ENCODE results near the gene SPG21. TPM values are rescaled to one million over a fixed set of nuclear protein-coding genes. Genes with fewer than 3 reads are reported as not detected.

Gene SPG21
- total RNA-seq, 3 donors from 2014 or later (not counting 1 experiment from before 2014, with no cell fraction given), result 39.6 to 52.3 (median 40.4) TPM

DNA sequence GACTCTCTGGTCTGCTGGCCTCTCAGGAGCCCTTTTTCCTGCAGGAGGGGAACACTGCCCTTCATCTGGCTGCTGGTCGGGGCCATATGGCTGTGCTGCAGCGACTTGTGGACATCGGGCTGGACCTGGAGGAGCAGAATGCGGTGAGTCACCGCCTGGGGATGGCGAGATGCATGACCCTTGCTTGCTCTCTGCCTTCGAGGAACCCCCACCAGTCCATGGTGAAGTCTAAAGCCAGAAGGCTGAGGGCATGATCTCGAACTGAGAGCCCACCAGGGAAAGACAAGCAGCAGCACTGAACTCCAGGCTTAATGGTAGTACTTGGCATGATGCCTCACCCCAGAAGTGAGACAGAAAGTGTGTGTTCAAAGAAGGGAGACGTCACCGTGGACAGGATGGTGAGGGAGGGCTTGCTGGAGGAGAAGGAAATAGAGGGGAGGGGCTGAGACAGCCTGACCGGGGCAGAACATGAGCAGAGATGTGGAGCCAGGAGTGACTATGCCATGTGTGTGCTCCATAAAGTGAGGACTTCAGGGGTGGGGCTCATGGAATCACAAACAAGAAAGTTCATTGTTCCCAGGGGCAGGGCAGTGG is 58.8 kb downstream of the SPG21 start:
- DNase-seq (no peak), ATAC-seq (no peak)
- H3K9me3 Mint-ChIP-seq, result no peaks in the 10 kb centered on the region
- 72% methylated on average over 11 of the region's 11 CpGs for WGBS (ENCODE audit: insufficient coverage)
- peaks cover 0 to 23% of the 10 kb centered on the region in 2 donors for H3K4me1 Mint-ChIP-seq
- H3K36me3 Mint-ChIP-seq, result no peaks in the 10 kb centered on the region
- no peak overlapping the region for H3K4me3 Mint-ChIP-seq
- TF ChIP-seq, protein P1, sequence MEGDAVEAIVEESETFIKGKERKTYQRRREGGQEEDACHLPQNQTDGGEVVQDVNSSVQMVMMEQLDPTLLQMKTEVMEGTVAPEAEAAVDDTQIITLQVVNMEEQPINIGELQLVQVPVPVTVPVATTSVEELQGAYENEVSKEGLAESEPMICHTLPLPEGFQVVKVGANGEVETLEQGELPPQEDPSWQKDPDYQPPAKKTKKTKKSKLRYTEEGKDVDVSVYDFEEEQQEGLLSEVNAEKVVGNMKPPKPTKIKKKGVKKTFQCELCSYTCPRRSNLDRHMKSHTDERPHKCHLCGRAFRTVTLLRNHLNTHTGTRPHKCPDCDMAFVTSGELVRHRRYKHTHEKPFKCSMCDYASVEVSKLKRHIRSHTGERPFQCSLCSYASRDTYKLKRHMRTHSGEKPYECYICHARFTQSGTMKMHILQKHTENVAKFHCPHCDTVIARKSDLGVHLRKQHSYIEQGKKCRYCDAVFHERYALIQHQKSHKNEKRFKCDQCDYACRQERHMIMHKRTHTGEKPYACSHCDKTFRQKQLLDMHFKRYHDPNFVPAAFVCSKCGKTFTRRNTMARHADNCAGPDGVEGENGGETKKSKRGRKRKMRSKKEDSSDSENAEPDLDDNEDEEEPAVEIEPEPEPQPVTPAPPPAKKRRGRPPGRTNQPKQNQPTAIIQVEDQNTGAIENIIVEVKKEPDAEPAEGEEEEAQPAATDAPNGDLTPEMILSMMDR (IDR thresholded peaks at IDR 0.05), result no peak
- no peak overlapping the region for H3K4me3 ChIP-seq (ENCODE audit: low read length)
- peaks cover 3% of the 10 kb centered on the region for H3K36me3 ChIP-seq (ENCODE audit: control insufficient read depth, insufficient read depth, low read length)
- H3K27me3 ChIP-seq (ENCODE audit: control insufficient read depth, insufficient read depth, low read length), result no peaks in the 10 kb centered on the region
- H3K27ac ChIP-seq (ENCODE audit: low read length), result no peak overlapping the region
- no peaks in the 10 kb centered on the region for H3K4me1 ChIP-seq (ENCODE audit: control insufficient read depth, insufficient read depth, low read length)
- H3K27me3 Mint-ChIP-seq (ENCODE audit: low read depth in 2 of 2), result no peaks in the 10 kb centered on the region
- peak overlapping the region in 1 of 2 donors; percentile 17 for H3K27ac Mint-ChIP-seq
- H3K9me3 ChIP-seq (ENCODE audit: control insufficient read depth, insufficient read depth, low read length), result no peaks in the 10 kb centered on the region
- intact Hi-C loops (cut with micrococcal nuclease), result no loop called here

DNA sequence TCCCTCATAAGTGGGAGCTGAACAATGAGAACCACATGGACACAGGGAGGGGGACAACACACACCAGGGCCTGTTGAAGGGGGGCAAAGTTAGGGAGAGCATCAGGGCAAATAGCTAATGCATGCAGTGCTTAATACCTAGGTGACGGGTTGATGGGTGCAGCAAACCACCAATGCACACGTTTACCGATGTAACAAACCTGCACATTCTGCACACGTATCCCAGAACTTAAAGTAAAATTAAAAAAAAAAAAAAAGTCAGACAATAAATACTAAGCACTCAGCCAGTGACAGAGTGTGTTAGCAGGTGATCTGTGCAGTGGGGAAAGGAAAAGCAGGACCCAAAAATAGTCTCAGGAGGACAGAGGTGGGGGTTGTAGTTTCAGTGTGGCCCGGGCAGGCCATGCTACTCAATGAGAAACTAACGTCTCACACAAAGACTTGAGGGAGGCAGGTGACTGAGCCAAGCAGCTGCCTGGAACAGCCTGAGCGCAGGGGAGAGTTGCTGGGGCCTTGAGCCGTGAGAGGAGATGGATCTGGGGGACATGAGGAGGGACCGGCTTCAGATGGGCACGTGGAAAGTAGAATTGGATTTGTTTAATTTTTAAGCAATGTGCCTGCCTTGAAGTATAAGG is 59.6 kb downstream of the SPG21 start:
- H3K4me3 Mint-ChIP-seq, result no peak overlapping the region
- H3K9me3 Mint-ChIP-seq, result no peaks in the 10 kb centered on the region
- intact Hi-C loops (cut with micrococcal nuclease), result no loop called here
- TF ChIP-seq, protein P1 (IDR thresholded peaks at IDR 0.05), result no peak
- DNase-seq (no peak), ATAC-seq (no peak)
- WGBS (ENCODE audit: insufficient coverage), result 88% methylated on average over 10 of the region's 10 CpGs
- H3K36me3 ChIP-seq (ENCODE audit: control insufficient read depth, insufficient read depth, low read length), result peaks cover 3% of the 10 kb centered on the region
- no peak overlapping the region for H3K27ac ChIP-seq (ENCODE audit: low read length)
- no peaks in the 10 kb centered on the region for H3K9me3 ChIP-seq (ENCODE audit: control insufficient read depth, insufficient read depth, low read length)
- no peaks in the 10 kb centered on the region for H3K36me3 Mint-ChIP-seq
- H3K27me3 Mint-ChIP-seq (ENCODE audit: low read depth in 2 of 2), result no peaks in the 10 kb centered on the region
- no peaks in the 10 kb centered on the region for H3K27me3 ChIP-seq (ENCODE audit: control insufficient read depth, insufficient read depth, low read length)
- H3K27ac Mint-ChIP-seq, result no peak overlapping the region
- H3K4me1 Mint-ChIP-seq, result peaks cover 0 to 29% of the 10 kb centered on the region in 2 donors
- no peaks in the 10 kb centered on the region for H3K4me1 ChIP-seq (ENCODE audit: control insufficient read depth, insufficient read depth, low read length)
- no peak overlapping the region for H3K4me3 ChIP-seq (ENCODE audit: low read length)

DNA sequence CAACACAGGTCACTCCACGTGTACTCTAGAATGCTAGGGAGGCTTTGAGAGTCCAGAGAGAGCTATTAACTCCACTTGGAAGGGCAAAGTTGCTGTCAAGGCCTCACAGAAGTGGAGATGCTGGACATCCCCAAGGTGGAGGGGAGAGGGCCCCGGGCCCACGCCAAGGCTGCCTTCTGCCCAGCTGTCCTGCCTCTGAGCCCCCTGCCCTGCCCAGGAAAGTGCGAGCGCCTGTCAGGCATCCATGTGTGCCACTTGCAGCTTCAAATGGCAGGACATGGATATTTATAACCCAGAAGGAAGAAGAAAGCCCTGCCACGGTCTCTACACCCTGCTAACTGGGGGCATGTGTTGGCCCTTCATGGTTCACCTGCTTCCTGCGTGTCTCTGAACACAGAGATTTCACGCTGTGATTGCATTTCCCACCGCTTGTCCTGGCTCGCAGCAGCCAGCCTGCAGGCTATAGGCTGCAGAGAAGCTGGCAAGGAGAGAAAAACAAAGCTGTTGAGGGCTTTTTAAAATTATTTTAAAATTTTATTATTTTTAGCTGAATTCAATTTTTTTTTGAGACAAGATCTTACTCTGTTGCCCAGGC is 61.0 kb downstream of the SPG21 start:
- Histone ChIP-seq H3K27ac (ENCODE audit: low read length) (no peak overlapping the region), H3K4me3 (ENCODE audit: low read length) (no peak overlapping the region), H3K9me3 (ENCODE audit: control insufficient read depth, insufficient read depth, low read length) (no peaks in the 10 kb centered on the region), H3K36me3 (ENCODE audit: control insufficient read depth, insufficient read depth, low read length) (peaks cover 3% of the 10 kb centered on the region), H3K27me3 (ENCODE audit: control insufficient read depth, insufficient read depth, low read length) (no peaks in the 10 kb centered on the region), H3K4me1 (ENCODE audit: control insufficient read depth, insufficient read depth, low read length) (no peaks in the 10 kb centered on the region)
- Mint-ChIP-seq H3K4me1 (peaks cover 0 to 29% of the 10 kb centered on the region in 2 donors), H3K4me3 (no peak overlapping the region), H3K27ac (no peak overlapping the region), H3K9me3 (no peaks in the 10 kb centered on the region), H3K36me3 (no peaks in the 10 kb centered on the region), H3K27me3 (ENCODE audit: low read depth in 2 of 2) (no peaks in the 10 kb centered on the region)
- no peak for DNase-seq
- 62% methylated on average over 10 of the region's 10 CpGs for WGBS (ENCODE audit: insufficient coverage)
- intact Hi-C loops (cut with micrococcal nuclease), result no loop called here
- TF ChIP-seq, protein P1 (IDR thresholded peaks at IDR 0.05), result no peak
- ATAC-seq, result no peak

Data from natural killer cell (primary cell).